GM20000 (cell line): Measurements from ENCODE around the gene SOX18.

ENCODE experiments used
- DNase-seq: peaks from one replicate; pipeline ENCODE4 v3.0.0; 2012; ENCODE audit warnings: low spot score
- CTCF ChIP-seq: IDR thresholded peaks from 2 replicates; pipeline ENCODE4 v1.5.1; 2012; ENCODE audit warnings: mild to moderate bottlenecking, control low read depth; ENCODE audit errors: extremely low read depth, missing control alignments

SOX18 gene

GRCh38 chr20:64042054-64042781, 7.2 kb downstream of the SOX18 start:
- no peak for DNase-seq

GRCh38 chr20:64041781-64042053, 7.7 kb downstream of the SOX18 start:
- no peak for TF ChIP-seq CTCF
- DNase-seq, result no peak

More at GRCh38 chr20:64042054-64042781, 7.2 kb downstream of the SOX18 start:
- no peak for TF ChIP-seq CTCF

GRCh38 chr20:64041040-64041780, 8.2 kb downstream of the SOX18 start:
- TF ChIP-seq CTCF, result no peak
- no peak for DNase-seq

- DNase-seq, result no peak
- no peak for TF ChIP-seq CTCF
These were observed 9.0 kb downstream of the SOX18 start for GRCh38 chr20:64040231-64041039.

GRCh38 chr20:64039293-64040160, 9.9 kb downstream of the SOX18 start:
- TF ChIP-seq CTCF, result no peak
- DNase-seq, result no peak

GRCh38 chr20:64038565-64039292, 10.7 kb downstream of the SOX18 start:
- peak; percentile 94 for DNase-seq
- peak; percentile 81 for TF ChIP-seq CTCF
